Stimulated activated CD4-positive, alpha-beta T cell treated with anti-CD3 and anti-CD28 coated beads, Interleukin-4, amount 100 ng/mL, for 1 hour (primary cell): ENCODE measurements around the gene USP10.

Experiments used
- DNase-seq: peaks from one replicate; pipeline ENCODE4 v3.0.0-alpha.2; 2020

Gene USP10

GRCh38 chr16:84778720-84779119, 78.9 kb downstream of the USP10 start:
- no peak for DNase-seq

GRCh38 chr16:84780063-84780462, 80.3 kb downstream of the USP10 start:
- no peak for DNase-seq

GRCh38 chr16:84780544-84781376, 81.0 kb downstream of the USP10 start:
- no peak for DNase-seq

- no peak for DNase-seq
Measured at GRCh38 chr16:84782846-84783245, 83.0 kb downstream of the USP10 start.

GRCh38 chr16:84785843-84786581, 86.2 kb downstream of the USP10 start:
- no peak for DNase-seq

- no peak for DNase-seq
Measured at GRCh38 chr16:84786605-84787262, 86.9 kb downstream of the USP10 start.

GRCh38 chr16:84787263-84787622, 87.4 kb downstream of the USP10 start:
- DNase-seq, result no peak

- DNase-seq, result no peak
Measured at GRCh38 chr16:84788920-84789391, 89.2 kb downstream of the USP10 start.

- no peak for DNase-seq
Measured at GRCh38 chr16:84789431-84789830, 89.6 kb downstream of the USP10 start.

- no peak for DNase-seq
Measured at GRCh38 chr16:84790301-84790700, 90.5 kb downstream of the USP10 start.

- DNase-seq, result no peak
Measured at GRCh38 chr16:84791088-84791487, 91.3 kb downstream of the USP10 start.

GRCh38 chr16:84791501-84791900, 91.7 kb downstream of the USP10 start:
- no peak for DNase-seq

- no peak for DNase-seq
Measured at GRCh38 chr16:84794186-84794585, 94.4 kb downstream of the USP10 start.

GRCh38 chr16:84794626-84795025, 94.8 kb downstream of the USP10 start:
- no peak for DNase-seq

GRCh38 chr16:84795329-84796053, 95.7 kb downstream of the USP10 start:
- no peak for DNase-seq

- DNase-seq, result no peak
Measured at GRCh38 chr16:84800158-84800978, 100.6 kb downstream of the USP10 start.

- no peak for DNase-seq
Measured at GRCh38 chr16:84803146-84803545, 103.3 kb downstream of the USP10 start.

GRCh38 chr16:84804326-84804725, 104.5 kb downstream of the USP10 start:
- DNase-seq, result no peak

- no peak for DNase-seq
Measured at GRCh38 chr16:84806256-84806889, 106.6 kb downstream of the USP10 start.

GRCh38 chr16:84806890-84807258, 107.1 kb downstream of the USP10 start:
- no peak for DNase-seq

- no peak for DNase-seq
Measured at GRCh38 chr16:84807776-84808175, 108.0 kb downstream of the USP10 start.

- DNase-seq, result no peak
Measured at GRCh38 chr16:84808826-84809225, 109.0 kb downstream of the USP10 start.
